ENCODE data around the gene CYP26B1. TPM values are rescaled to one million over a fixed set of nuclear protein-coding genes. Genes with fewer than 3 reads are reported as not detected.

The CYP26B1 gene
- total RNA-seq, 6 experiments from 2014 or later = 0.81 to 4.0 (median 1.8) TPM

DNA sequence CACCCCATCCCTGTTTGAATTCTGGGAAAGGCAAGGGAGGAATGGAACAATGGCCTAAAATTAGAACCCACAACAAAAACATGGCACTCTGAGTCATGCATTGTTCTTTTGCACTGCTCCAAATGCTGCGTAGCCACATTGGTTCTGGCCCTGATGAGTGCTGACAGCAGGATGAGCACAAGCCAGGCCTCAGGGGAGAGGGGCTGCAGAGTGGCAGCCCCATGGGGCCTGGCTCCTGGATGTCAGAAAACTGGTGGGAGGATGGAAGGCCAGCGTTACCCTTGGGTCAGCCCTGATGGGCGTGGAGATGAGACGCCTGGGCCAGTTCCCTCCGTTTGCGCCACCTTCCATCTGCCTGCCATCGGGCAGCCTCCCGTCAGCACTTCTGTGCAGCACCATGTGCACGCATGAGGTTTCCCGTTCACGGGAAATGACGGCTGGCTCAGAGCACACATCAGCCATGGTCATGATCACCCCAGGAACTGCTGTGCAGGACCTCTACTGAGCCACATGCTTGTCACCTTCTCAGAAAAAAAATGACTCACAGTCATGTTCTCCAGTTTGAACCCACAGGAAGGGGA is 65.6 kb downstream of the CYP26B1 start:
- peaks cover 0 to 14% (median 4%) of the 10 kb centered on the region in 4 donors for H3K4me1 ChIP-seq
- no peak overlapping the region for H3K4me3 ChIP-seq
- TF ChIP-seq, protein P1, sequence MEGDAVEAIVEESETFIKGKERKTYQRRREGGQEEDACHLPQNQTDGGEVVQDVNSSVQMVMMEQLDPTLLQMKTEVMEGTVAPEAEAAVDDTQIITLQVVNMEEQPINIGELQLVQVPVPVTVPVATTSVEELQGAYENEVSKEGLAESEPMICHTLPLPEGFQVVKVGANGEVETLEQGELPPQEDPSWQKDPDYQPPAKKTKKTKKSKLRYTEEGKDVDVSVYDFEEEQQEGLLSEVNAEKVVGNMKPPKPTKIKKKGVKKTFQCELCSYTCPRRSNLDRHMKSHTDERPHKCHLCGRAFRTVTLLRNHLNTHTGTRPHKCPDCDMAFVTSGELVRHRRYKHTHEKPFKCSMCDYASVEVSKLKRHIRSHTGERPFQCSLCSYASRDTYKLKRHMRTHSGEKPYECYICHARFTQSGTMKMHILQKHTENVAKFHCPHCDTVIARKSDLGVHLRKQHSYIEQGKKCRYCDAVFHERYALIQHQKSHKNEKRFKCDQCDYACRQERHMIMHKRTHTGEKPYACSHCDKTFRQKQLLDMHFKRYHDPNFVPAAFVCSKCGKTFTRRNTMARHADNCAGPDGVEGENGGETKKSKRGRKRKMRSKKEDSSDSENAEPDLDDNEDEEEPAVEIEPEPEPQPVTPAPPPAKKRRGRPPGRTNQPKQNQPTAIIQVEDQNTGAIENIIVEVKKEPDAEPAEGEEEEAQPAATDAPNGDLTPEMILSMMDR (IDR thresholded peaks at IDR 0.05) = no peak
- TF ChIP-seq POLR2A (IDR thresholded peaks at IDR 0.05) = no peak
- no peaks in the 10 kb centered on the region for H3K9me3 ChIP-seq
- H3K36me3 ChIP-seq = no peaks in the 10 kb centered on the region
- DNase-seq = no peak
- no peak for ATAC-seq
- WGBS (ENCODE audit: insufficient coverage, low coverage, low lambda C conversion rate, missing lambda C conversion rate) = 80% methylated on average over 1 of the region's 12 CpGs
- no peaks in the 10 kb centered on the region for H3K27me3 ChIP-seq
- H3K27ac ChIP-seq = no peak overlapping the region
- intact Hi-C loops (cut with DNase I) = no loop called here

DNA sequence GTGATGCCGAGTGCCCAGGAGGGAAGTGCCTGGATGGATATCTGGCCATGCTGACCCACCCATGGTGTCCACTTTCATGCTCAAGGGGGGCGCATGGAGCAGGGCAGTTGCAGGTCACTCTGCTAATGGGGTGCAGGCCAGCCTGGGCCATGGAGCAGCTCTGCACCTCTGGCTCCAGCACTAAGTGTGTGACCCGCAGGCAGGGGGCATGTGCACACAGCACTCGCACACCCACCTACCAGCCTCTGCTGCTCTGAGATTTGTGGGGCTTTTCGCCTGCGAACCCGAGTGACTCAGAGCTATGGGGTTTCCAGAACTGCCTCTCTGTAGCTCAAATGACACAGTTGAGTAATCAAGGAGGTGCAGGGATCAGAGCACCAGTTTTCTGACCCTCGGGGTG is 66.2 kb downstream of the CYP26B1 start:
- Histone ChIP-seq H3K36me3 (no peaks in the 10 kb centered on the region), H3K4me3 (no peak overlapping the region), H3K27ac (no peak overlapping the region), H3K9me3 (no peaks in the 10 kb centered on the region), H3K27me3 (no peaks in the 10 kb centered on the region), H3K4me1 (peaks cover 0 to 14% (median 4%) of the 10 kb centered on the region in 4 donors)
- TF ChIP-seq, protein P1 (IDR thresholded peaks at IDR 0.05) = no peak
- no peak for TF ChIP-seq POLR2A (IDR thresholded peaks at IDR 0.05)
- intact Hi-C loops (cut with DNase I) = no loop called here
- DNase-seq (no peak), ATAC-seq (no peak)
- WGBS (ENCODE audit: insufficient coverage, low coverage, low lambda C conversion rate, missing lambda C conversion rate) = 85% methylated on average over 4 of the region's 8 CpGs

DNA sequence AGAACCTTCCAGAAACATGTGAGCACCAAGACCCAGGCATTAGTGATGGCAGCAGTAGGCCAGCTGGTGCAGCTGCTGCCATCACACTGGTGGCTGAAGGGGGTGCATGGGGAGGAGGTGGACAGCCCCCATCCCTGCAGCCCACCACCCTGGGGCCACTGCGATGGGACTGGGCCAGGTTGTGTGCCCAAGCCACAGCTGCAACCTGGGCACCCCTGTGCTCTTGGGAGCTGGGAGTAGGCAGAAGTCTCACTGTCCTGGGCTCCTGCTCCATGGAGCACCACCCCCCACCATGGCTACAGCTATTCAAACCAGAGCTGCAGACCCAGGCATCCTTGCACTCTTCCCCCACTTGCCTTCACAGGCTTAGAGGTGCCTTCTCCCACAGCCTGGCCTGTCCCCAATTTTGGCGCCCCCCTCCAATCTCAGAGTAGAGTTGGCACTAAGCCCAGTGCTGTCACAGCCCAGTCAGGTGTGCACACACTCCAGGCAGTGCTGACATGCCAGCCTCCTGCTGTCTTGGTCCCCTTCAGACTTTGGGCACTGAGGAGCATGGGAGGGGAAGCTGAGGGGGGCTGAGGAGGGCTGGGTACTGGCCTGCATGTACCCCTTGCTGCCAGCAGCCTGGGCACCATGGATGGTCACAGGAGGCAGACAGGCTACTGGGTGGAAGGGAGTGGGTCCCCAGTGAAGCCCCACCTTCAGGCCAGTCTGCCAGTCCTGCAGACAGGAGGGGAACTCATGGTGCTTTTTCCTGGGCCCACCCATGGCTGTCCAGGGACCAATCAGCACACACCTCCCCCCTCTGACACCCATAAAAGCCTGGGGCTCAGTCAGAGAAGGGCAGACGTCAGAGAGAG is 67.1 kb downstream of the CYP26B1 start:
- H3K4me1 ChIP-seq = peaks cover 0 to 14% (median 4%) of the 10 kb centered on the region in 4 donors
- ATAC-seq (no peak), DNase-seq (no peak)
- H3K36me3 ChIP-seq = no peaks in the 10 kb centered on the region
- H3K27me3 ChIP-seq = no peaks in the 10 kb centered on the region
- TF ChIP-seq, protein P1 (IDR thresholded peaks at IDR 0.05) = no peak
- TF ChIP-seq POLR2A (IDR thresholded peaks at IDR 0.05) = no peak
- no peaks in the 10 kb centered on the region for H3K9me3 ChIP-seq
- intact Hi-C loops (cut with DNase I) = no loop called here
- WGBS (ENCODE audit: insufficient coverage, low coverage, low lambda C conversion rate, missing lambda C conversion rate) = 61% methylated on average over 2 of the region's 3 CpGs
- H3K27ac ChIP-seq = no peak overlapping the region
- no peak overlapping the region for H3K4me3 ChIP-seq
